Measurements from ENCODE around the gene ST13.
"Not testable (repeated sequence)": the region's sequence is repeated elsewhere in the genome, so short reads cannot be mapped to it uniquely, and the experiment has no call there.

The ST13 gene

GRCh38 chr22:40856513-40857308, at the start of gene ST13, which contains the start of gene XPNPEP3:
Gene ST13 (minus strand): TSS chr22:40856639. CDS start chr22:40856540, 99 bp downstream.
Gene XPNPEP3 (plus strand): TSS chr22:40857148. CDS start chr22:40857182, 34 bp downstream.
- peak; percentile 97 for DNase-seq

- no peak for DNase-seq
These were observed 47.7 kb upstream of the ST13 start for GRCh38 chr22:40904101-40904500.

GRCh38 chr22:40898850-40899357, 42.5 kb upstream of the ST13 start:
- peak; percentile 67 for DNase-seq

GRCh38 chr22:40894417-40894816, 38.0 kb upstream of the ST13 start:
- no peak for DNase-seq

GRCh38 chr22:40890881-40891280, 34.4 kb upstream of the ST13 start:
- no peak for DNase-seq

- DNase-seq, result no peak
These were observed 32.7 kb upstream of the ST13 start for GRCh38 chr22:40889116-40889515.

- no peak for DNase-seq
These were observed 22.5 kb upstream of the ST13 start for GRCh38 chr22:40878922-40879321.

- no peak for DNase-seq
These were observed 21.0 kb upstream of the ST13 start for GRCh38 chr22:40877488-40877887.

- DNase-seq, result no peak
These were observed 20.5 kb upstream of the ST13 start for GRCh38 chr22:40876907-40877306.

GRCh38 chr22:40875111-40875510, 18.7 kb upstream of the ST13 start:
- no peak for DNase-seq

GRCh38 chr22:40874016-40874415, 17.6 kb upstream of the ST13 start:
- no peak for DNase-seq

GRCh38 chr22:40868379-40868778, 11.9 kb upstream of the ST13 start:
- not testable (repeated sequence) for DNase-seq

- DNase-seq, result no peak
These were observed 10.7 kb upstream of the ST13 start for GRCh38 chr22:40867109-40867508.

GRCh38 chr22:40862537-40862936, 6.1 kb upstream of the ST13 start:
- no peak for DNase-seq

- no peak for DNase-seq
These were observed 5.6 kb upstream of the ST13 start, which contains the start of gene DNAJB7 for GRCh38 chr22:40862013-40862412. Gene DNAJB7 (minus strand): TSS chr22:40862113. CDS start chr22:40861994, 119 bp downstream.

- no peak for DNase-seq
These were observed 943 bp upstream of the ST13 start for GRCh38 chr22:40857309-40857855.

- DNase-seq, result peak; percentile 42
These were observed 393 bp downstream of the ST13 start for GRCh38 chr22:40855979-40856512.

- DNase-seq, result peak; percentile 22
These were observed 1.1 kb downstream of the ST13 start for GRCh38 chr22:40855071-40855978.

- DNase-seq, result no peak
These were observed 2.5 kb downstream of the ST13 start for GRCh38 chr22:40853961-40854360.

GRCh38 chr22:40853333-40853732, 3.1 kb downstream of the ST13 start:
- no peak for DNase-seq

- DNase-seq, result not testable (repeated sequence)
These were observed 10.6 kb downstream of the ST13 start for GRCh38 chr22:40845816-40846215.

- DNase-seq, result no peak
These were observed 11.5 kb downstream of the ST13 start for GRCh38 chr22:40844951-40845350.

- DNase-seq, result no peak
These were observed 18.0 kb downstream of the ST13 start for GRCh38 chr22:40838486-40838885.

Measured in CD4-positive, alpha-beta T cell treated with Interleukin-17A for 1 hour (primary cell).